ENCODE measurements around the gene ATAT1. TPM values are rescaled to one million over a fixed set of nuclear protein-coding genes. Genes with fewer than 3 reads are reported as not detected.

ATAT1 gene
- polyA plus RNA-seq, 1 donor from 2014 or later: 70.4 TPM

DNA sequence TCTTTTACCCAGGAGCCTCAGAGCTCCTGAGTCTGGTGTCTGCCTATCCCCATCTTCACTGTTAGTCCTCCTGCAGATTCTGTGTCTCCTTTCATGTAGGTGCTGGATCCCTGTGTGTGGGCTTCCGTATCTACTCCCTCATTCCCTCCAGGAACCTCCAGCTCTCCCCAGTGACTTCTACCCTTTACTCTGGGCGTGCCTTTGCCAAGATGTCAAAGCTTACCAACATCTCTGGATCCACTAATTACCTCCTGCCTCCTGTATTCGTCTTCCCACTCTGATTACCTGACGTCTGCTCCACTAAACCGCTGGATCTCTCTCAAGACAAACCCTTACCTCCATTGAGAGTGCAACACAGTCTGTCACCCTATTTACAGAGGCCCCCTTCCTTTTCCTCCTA lies 18.1 kb downstream of the ATAT1 start:
- Histone ChIP-seq H3K4me3 (ENCODE audit: low read length) (no peak overlapping the region), H4K20me1 (ENCODE audit: insufficient read depth) (no peaks in the 10 kb centered on the region), H3F3A (ENCODE audit: insufficient read depth, low read length, poor library complexity, severe bottlenecking) (no peaks in the 10 kb centered on the region), H3K9ac (ENCODE audit: low read length) (peak overlapping the region; percentile 10), H3K27me3 (ENCODE audit: insufficient read depth, low read depth, low read length) (no peaks in the 10 kb centered on the region), H3K36me3 (ENCODE audit: insufficient read depth, low read length) (peaks cover 8% of the 10 kb centered on the region), H3K9me2 (ENCODE audit: insufficient read depth, low read length) (no peaks in the 10 kb centered on the region), H2AFZ (ENCODE audit: low read depth, low read length) (no peak overlapping the region), H3K79me2 (replicated peaks; ENCODE audit: insufficient read depth, low read length) (peaks cover 29% of the 10 kb centered on the region), H3K27ac (ENCODE audit: low read length) (no peak overlapping the region), H3K4me2 (ENCODE audit: low read length) (no peak overlapping the region), H3K9me3 (ENCODE audit: low read length) (no peaks in the 10 kb centered on the region)
- TF ChIP-seq POLR2AphosphoS5 (IDR thresholded peaks at IDR 0.05) (no peak), MXI1 (conservative IDR thresholded peaks at IDR 0.05; ENCODE audit: poor library complexity, severe bottlenecking) (no peak), EP300 (conservative IDR thresholded peaks at IDR 0.05; ENCODE audit: poor library complexity, severe bottlenecking) (no peak), SMC3 (conservative IDR thresholded peaks at IDR 0.05; ENCODE audit: poor library complexity) (no peak), TAF1 (IDR thresholded peaks at IDR 0.05; ENCODE audit: low read depth) (no peak), EZH2 (IDR thresholded peaks at IDR 0.05; ENCODE audit: borderline replicate concordance, insufficient read depth, low read length, poor library complexity, severe bottlenecking) (no peak), RAD21 (conservative IDR thresholded peaks at IDR 0.05) (no peak)
- TF ChIP-seq, protein P1, sequence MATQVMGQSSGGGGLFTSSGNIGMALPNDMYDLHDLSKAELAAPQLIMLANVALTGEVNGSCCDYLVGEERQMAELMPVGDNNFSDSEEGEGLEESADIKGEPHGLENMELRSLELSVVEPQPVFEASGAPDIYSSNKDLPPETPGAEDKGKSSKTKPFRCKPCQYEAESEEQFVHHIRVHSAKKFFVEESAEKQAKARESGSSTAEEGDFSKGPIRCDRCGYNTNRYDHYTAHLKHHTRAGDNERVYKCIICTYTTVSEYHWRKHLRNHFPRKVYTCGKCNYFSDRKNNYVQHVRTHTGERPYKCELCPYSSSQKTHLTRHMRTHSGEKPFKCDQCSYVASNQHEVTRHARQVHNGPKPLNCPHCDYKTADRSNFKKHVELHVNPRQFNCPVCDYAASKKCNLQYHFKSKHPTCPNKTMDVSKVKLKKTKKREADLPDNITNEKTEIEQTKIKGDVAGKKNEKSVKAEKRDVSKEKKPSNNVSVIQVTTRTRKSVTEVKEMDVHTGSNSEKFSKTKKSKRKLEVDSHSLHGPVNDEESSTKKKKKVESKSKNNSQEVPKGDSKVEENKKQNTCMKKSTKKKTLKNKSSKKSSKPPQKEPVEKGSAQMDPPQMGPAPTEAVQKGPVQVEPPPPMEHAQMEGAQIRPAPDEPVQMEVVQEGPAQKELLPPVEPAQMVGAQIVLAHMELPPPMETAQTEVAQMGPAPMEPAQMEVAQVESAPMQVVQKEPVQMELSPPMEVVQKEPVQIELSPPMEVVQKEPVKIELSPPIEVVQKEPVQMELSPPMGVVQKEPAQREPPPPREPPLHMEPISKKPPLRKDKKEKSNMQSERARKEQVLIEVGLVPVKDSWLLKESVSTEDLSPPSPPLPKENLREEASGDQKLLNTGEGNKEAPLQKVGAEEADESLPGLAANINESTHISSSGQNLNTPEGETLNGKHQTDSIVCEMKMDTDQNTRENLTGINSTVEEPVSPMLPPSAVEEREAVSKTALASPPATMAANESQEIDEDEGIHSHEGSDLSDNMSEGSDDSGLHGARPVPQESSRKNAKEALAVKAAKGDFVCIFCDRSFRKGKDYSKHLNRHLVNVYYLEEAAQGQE (IDR thresholded peaks at IDR 0.05; ENCODE audit: borderline replicate concordance): no peak
- TF ChIP-seq, protein P2, sequence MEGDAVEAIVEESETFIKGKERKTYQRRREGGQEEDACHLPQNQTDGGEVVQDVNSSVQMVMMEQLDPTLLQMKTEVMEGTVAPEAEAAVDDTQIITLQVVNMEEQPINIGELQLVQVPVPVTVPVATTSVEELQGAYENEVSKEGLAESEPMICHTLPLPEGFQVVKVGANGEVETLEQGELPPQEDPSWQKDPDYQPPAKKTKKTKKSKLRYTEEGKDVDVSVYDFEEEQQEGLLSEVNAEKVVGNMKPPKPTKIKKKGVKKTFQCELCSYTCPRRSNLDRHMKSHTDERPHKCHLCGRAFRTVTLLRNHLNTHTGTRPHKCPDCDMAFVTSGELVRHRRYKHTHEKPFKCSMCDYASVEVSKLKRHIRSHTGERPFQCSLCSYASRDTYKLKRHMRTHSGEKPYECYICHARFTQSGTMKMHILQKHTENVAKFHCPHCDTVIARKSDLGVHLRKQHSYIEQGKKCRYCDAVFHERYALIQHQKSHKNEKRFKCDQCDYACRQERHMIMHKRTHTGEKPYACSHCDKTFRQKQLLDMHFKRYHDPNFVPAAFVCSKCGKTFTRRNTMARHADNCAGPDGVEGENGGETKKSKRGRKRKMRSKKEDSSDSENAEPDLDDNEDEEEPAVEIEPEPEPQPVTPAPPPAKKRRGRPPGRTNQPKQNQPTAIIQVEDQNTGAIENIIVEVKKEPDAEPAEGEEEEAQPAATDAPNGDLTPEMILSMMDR (IDR thresholded peaks at IDR 0.05; ENCODE audit: poor library complexity, severe bottlenecking): no peak

DNA sequence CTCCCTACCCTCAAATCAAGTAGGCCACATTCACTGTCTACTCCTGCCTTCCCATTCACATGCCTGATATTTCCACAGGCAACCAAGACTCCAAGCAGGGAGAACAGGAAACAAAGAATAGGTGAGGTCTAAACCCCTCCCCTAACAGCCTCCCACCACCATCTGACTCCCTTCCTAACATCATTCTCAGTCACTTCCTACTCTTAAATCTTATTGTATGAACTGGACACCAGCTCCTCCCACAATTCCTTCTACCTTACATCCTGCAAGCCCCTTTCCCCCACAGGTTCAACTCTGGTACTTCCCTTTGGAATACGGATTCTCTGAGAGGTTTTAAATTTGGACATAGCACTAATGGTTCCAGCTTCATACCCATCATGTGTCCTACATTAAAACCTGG lies 19.3 kb downstream of the ATAT1 start:
- H3K9me3 ChIP-seq (ENCODE audit: low read length): no peaks in the 10 kb centered on the region
- no peak overlapping the region for H2AFZ ChIP-seq (ENCODE audit: low read depth, low read length)
- no peaks in the 10 kb centered on the region for H3K36me3 ChIP-seq (ENCODE audit: insufficient read depth, low read length)
- no peaks in the 10 kb centered on the region for H3K9me2 ChIP-seq (ENCODE audit: insufficient read depth, low read length)
- H3K9ac ChIP-seq (ENCODE audit: low read length): peak overlapping the region; percentile 96
- no peaks in the 10 kb centered on the region for H3K27me3 ChIP-seq (ENCODE audit: insufficient read depth, low read depth, low read length)
- H3F3A ChIP-seq (ENCODE audit: insufficient read depth, low read length, poor library complexity, severe bottlenecking): no peaks in the 10 kb centered on the region
- TF ChIP-seq TAF1 (IDR thresholded peaks at IDR 0.05; ENCODE audit: low read depth) (no peak), RAD21 (conservative IDR thresholded peaks at IDR 0.05) (no peak), EZH2 (IDR thresholded peaks at IDR 0.05; ENCODE audit: borderline replicate concordance, insufficient read depth, low read length, poor library complexity, severe bottlenecking) (no peak), MXI1 (conservative IDR thresholded peaks at IDR 0.05; ENCODE audit: poor library complexity, severe bottlenecking) (no peak), SMC3 (conservative IDR thresholded peaks at IDR 0.05; ENCODE audit: poor library complexity) (no peak), EP300 (conservative IDR thresholded peaks at IDR 0.05; ENCODE audit: poor library complexity, severe bottlenecking) (no peak), POLR2AphosphoS5 (IDR thresholded peaks at IDR 0.05) (no peak)
- TF ChIP-seq, protein P1 (IDR thresholded peaks at IDR 0.05; ENCODE audit: borderline replicate concordance): no peak
- TF ChIP-seq, protein P2 (IDR thresholded peaks at IDR 0.05; ENCODE audit: poor library complexity, severe bottlenecking): no peak
- peak overlapping the region; percentile 100 for H3K4me3 ChIP-seq (ENCODE audit: low read length)
- peak overlapping the region; percentile 95 for H3K27ac ChIP-seq (ENCODE audit: low read length)
- peak overlapping the region; percentile 95 for H3K4me2 ChIP-seq (ENCODE audit: low read length)
- peaks cover 29% of the 10 kb centered on the region for H3K79me2 ChIP-seq (replicated peaks; ENCODE audit: insufficient read depth, low read length)
- H4K20me1 ChIP-seq (ENCODE audit: insufficient read depth): no peaks in the 10 kb centered on the region

Data from neural cell (in vitro differentiated cells).